Activated naive CD4-positive, alpha-beta T cell treated with anti-CD3 and anti-CD28 coated beads for 36 hours (primary cell): ENCODE results near the gene CLDN9. TPM values are rescaled to one million over a fixed set of nuclear protein-coding genes. Genes with fewer than 3 reads are reported as not detected.

Experiments used
- CTCF ChIA-PET: fragments of 350-600 bp; sonication (Branson Sonifier 250); formaldehyde crosslinking; loops from one replicate; lab custom pipeline; 2021; ENCODE audit warnings: antibody characterized with exemption; lab: Charles Lee
- DNase-seq: peaks from one replicate; pipeline ENCODE4 v3.0.0-alpha.2; 2020
- H3K27ac Mint-ChIP-seq: one replicate; pipeline ENCODE4 v1.8.0; 2021; ENCODE audit warnings: mild to moderate bottlenecking, mixed read lengths
- H3K27me3 Mint-ChIP-seq: one replicate; pipeline ENCODE4 v1.8.0; 2021; ENCODE audit warnings: low read depth, mixed read lengths
- H3K36me3 Mint-ChIP-seq: one replicate; pipeline ENCODE4 v1.8.0; 2021; ENCODE audit warnings: low read depth, mixed read lengths
- H3K4me1 Mint-ChIP-seq: one replicate; pipeline ENCODE4 v1.8.0; 2021; ENCODE audit warnings: low read depth, mixed read lengths
- H3K4me3 Mint-ChIP-seq: one replicate; pipeline ENCODE4 v1.8.0; 2021; ENCODE audit warnings: mild to moderate bottlenecking, moderate library complexity, mixed read lengths
- H3K9me3 Mint-ChIP-seq: one replicate; pipeline ENCODE4 v1.8.0; 2021; ENCODE audit warnings: mixed read lengths
- intact Hi-C: fragments of 100-400 bp; cut with micrococcal nuclease; formaldehyde crosslinking; loops from one replicate; pipeline ENCODE4 v1.15.1; 2023
- total RNA-seq, 2 experiments: library from RNA; stranded (reverse); gene quantifications; one replicate each; pipeline ENCODE4 v1.2.3, GENCODE V29; 2021

Gene CLDN9
- total RNA-seq, 2 experiments from 2014 or later: not detected

- intact Hi-C loops: loop anchor here (1.0 to 5.0 kb wide), 3 partner anchors 35 to 54 kb away; partner anchors contain the start of genes HCFC1R1, THOC6 and TNFRSF12A
- peaks cover 7% of the 10 kb centered on the region for H3K36me3 Mint-ChIP-seq
- no peaks in the 10 kb centered on the region for H3K9me3 Mint-ChIP-seq
- H3K27ac Mint-ChIP-seq: no peak overlapping the region
- peak overlapping the region; percentile 27 for H3K4me3 Mint-ChIP-seq
- CTCF ChIA-PET: interaction anchor here (1.0 to 11.2 kb wide), 10 partner anchors 9 to 73 kb away, joined by 3 to 187 read pairs (median 15); partner anchors contain the start of genes MMP25 and ZNF213
- no peaks in the 10 kb centered on the region for H3K27me3 Mint-ChIP-seq
- DNase-seq: no peak
- H3K4me1 Mint-ChIP-seq: peaks cover 43% of the 10 kb centered on the region
These were observed 44.7 kb downstream of the CLDN9 start for GRCh38 chr16:3057181-3058138.

GRCh38 chr16:3058139-3059030 is 45.7 kb downstream of the CLDN9 start:
- H3K36me3 Mint-ChIP-seq: peaks cover 7% of the 10 kb centered on the region
- no peaks in the 10 kb centered on the region for H3K27me3 Mint-ChIP-seq
- no peaks in the 10 kb centered on the region for H3K9me3 Mint-ChIP-seq
- peak overlapping the region; percentile 89 for H3K4me3 Mint-ChIP-seq
- H3K4me1 Mint-ChIP-seq: peaks cover 44% of the 10 kb centered on the region
- CTCF ChIA-PET: interaction anchor here (0.5 to 11.2 kb wide), 21 partner anchors 10 to 1570 kb away, joined by 3 to 187 read pairs (median 6); partner anchors contain the start of genes MMP25 and ZNF213
- peak overlapping the region; percentile 63 for H3K27ac Mint-ChIP-seq
- peak; percentile 75 for DNase-seq
- intact Hi-C loops: loop anchor here (1.0 to 5.0 kb wide), 6 partner anchors 17 to 108 kb away; partner anchors contain the start of genes HCFC1R1, THOC6 and TNFRSF12A

GRCh38 chr16:3059041-3059722 is 46.5 kb downstream of the CLDN9 start:
- Mint-ChIP-seq H3K27ac (peak overlapping the region; percentile 91), H3K9me3 (no peaks in the 10 kb centered on the region), H3K4me3 (peak overlapping the region; percentile 89), H3K27me3 (no peaks in the 10 kb centered on the region), H3K36me3 (peaks cover 7% of the 10 kb centered on the region), H3K4me1 (peaks cover 48% of the 10 kb centered on the region)
- CTCF ChIA-PET: interaction anchor here (0.6 to 11.2 kb wide), 22 partner anchors 8 to 130 kb away, joined by 3 to 187 read pairs (median 6); partner anchors contain the start of genes MMP25, ZNF205 and ZNF213
- intact Hi-C loops: loop anchor here (1.0 to 5.0 kb wide), 5 partner anchors 16 to 107 kb away; partner anchors contain the start of genes HCFC1R1, THOC6 and TNFRSF12A
- DNase-seq: peak; percentile 85

DNA sequence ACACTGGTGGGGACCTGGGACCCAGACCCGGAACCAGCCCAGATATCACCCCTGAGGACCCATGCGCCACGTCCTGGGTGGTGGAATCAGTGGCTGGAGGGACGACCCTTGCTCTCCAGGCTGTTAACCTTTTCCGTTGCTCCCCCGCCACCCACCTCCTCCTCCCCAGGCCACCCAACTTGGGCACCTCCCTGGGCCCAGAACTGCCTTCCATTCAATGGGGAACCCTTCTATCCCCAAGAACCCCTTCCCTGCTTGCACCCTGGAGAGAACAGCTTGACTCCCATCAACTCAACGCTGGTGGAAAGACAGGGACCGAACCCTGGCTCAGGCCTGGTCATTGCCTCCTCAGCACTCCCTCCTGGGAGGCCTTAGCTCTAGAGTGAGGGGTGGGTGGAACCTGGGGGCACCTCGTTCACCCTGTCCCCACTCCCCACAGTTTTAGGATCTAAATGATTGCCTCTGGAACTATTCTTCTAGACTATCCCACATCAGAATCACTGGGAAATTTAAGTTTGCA is 47.1 kb downstream of the CLDN9 start:
- no peaks in the 10 kb centered on the region for H3K9me3 Mint-ChIP-seq
- peaks cover 6% of the 10 kb centered on the region for H3K36me3 Mint-ChIP-seq
- peaks cover 50% of the 10 kb centered on the region for H3K4me1 Mint-ChIP-seq
- CTCF ChIA-PET: interaction anchor here (0.6 to 11.2 kb wide), 14 partner anchors 9 to 91 kb away, joined by 3 to 187 read pairs (median 7); partner anchors contain the start of genes ZNF205 and ZNF213
- intact Hi-C loops: loop anchor here (1.0 to 5.0 kb wide), 5 partner anchors 16 to 107 kb away; partner anchors contain the start of genes HCFC1R1, THOC6 and TNFRSF12A
- H3K4me3 Mint-ChIP-seq: peak overlapping the region; percentile 89
- DNase-seq: no peak
- H3K27me3 Mint-ChIP-seq: no peaks in the 10 kb centered on the region
- peak overlapping the region; percentile 91 for H3K27ac Mint-ChIP-seq

DNA sequence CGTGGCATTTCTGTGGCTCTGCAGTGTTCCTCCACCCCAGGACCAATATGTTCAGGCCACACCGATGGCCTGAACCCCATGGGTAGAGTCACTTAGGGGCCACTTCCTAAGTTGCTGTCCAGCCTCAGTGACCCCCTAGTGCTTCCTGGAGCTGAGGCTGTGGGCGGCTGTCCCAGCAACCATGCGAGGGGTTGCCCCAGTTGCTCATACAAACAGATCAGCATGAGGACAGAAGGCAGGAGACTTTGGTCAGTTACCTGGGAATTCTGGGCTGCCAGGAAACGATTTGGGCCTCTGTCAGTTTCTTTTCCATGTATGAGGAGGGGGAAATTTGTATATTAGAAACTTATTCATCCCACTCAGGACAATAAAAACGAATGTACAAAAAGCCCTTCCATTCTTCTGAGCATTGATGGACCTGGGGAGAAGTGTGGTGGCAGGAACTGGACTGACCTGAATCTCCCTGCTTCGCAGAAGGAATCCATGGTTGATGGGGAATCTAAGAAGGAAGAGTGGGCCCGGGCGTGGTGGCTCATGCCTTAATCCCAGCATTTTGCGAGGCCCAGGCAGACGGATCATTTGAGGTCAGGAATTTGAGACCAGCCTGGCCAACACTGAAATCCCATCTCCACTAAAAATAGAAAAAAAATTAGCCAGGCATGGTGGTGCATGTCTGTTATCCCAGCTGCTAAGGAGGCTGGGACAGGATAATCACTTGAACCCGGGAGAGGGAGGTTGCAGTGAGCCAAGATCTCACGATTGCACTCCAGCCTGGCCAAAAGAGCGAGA is 47.8 kb downstream of the CLDN9 start:
- Mint-ChIP-seq H3K9me3 (no peaks in the 10 kb centered on the region), H3K4me3 (peak overlapping the region; percentile 89), H3K27me3 (no peaks in the 10 kb centered on the region), H3K27ac (peak overlapping the region; percentile 91), H3K4me1 (peaks cover 50% of the 10 kb centered on the region), H3K36me3 (peaks cover 2% of the 10 kb centered on the region)
- no peak for DNase-seq
- intact Hi-C loops: no loop called here
- CTCF ChIA-PET: interaction anchor here (0.9 to 11.2 kb wide), 12 partner anchors 10 to 90 kb away, joined by 3 to 187 read pairs (median 12); partner anchors contain the start of genes ZNF205 and ZNF213

DNA sequence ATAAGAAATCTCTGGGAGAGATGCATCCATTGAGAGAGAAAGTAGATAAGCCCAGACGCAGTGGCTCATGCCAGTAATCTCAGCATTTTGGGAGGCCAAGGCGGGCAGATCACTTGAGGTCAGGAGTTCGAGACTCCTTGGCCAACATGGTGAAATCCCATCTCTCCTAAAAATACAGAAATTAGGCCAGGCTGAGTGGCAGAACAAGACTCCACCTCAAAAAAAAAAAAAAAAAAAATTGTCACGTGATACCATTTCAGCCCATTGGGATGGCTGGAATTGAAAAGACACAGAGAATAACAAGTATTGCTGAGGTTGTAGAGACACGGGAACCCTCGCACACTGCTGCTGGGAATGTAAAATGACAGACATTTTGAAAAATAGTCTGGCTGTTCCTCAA is 49.8 kb downstream of the CLDN9 start:
- Mint-ChIP-seq H3K27ac (no peak overlapping the region), H3K4me3 (no peak overlapping the region), H3K9me3 (no peaks in the 10 kb centered on the region), H3K36me3 (peaks cover 19% of the 10 kb centered on the region), H3K4me1 (peaks cover 47% of the 10 kb centered on the region), H3K27me3 (no peaks in the 10 kb centered on the region)
- intact Hi-C loops: no loop called here
- CTCF ChIA-PET: interaction anchor here (3.2 to 11.2 kb wide), 2 partner anchors 13 to 68 kb away, joined by 20 to 187 read pairs; partner anchors contain the start of gene ZNF213
- no peak for DNase-seq

DNA sequence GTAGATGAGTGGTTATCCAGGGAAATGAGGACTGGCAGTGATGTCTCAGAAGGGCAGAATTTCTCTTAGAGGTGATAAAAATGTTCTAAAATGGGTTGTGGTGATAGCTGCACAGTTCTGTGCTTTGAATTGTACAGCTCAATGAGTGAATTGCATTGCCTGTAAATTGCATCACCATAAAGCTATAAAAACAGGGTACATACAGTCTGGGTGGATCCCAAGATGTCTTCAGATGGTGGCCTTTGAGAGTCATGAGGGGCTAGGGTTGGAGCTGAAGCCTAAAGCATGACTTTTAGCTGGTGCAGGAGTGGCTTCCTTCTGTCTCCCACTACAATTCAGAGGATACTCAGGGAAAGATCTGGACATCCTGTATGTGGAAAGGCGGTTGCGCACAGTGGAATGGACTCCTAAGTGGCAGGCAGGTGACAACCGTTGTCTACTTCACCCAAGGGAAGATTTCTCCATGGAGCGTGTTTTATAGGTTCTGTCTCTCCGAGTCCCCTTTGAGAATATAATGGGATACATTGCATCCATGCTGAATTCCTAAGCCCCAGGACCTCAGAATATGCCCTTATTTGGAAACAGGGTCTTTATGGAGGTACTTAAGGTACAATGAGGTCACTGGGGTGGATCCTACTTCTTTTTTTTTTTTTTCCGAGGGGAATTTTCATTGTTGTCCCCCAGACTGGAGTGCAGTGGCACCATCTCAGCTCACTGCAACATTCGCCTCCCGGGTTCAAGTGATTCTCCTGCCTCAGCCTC is 51.1 kb downstream of the CLDN9 start:
- Mint-ChIP-seq H3K4me1 (peaks cover 54% of the 10 kb centered on the region), H3K27me3 (no peaks in the 10 kb centered on the region), H3K36me3 (peaks cover 31% of the 10 kb centered on the region), H3K9me3 (no peaks in the 10 kb centered on the region), H3K4me3 (no peak overlapping the region), H3K27ac (peak overlapping the region; percentile 97)
- CTCF ChIA-PET: interaction anchor here (0.7 to 11.2 kb wide), 7 partner anchors 12 to 104 kb away, joined by 4 to 187 read pairs (median 4); partner anchors contain the start of gene ZNF213
- DNase-seq: no peak
- intact Hi-C loops: no loop called here

Other genes with a start within 250 kb of the CLDN9 start
- 100 to 1,000 TPM; 177 to 189 TPM for gene ELOB, start 235.6 kb upstream of the CLDN9 start, total RNA-seq
- gene PRSS33, start 225.4 kb upstream of the CLDN9 start, total RNA-seq: under 1 TPM; 0.12 to 0.17 TPM
- gene PRSS41, start 214.5 kb upstream of the CLDN9 start, total RNA-seq: not detected
- gene PRSS21, start 195.7 kb upstream of the CLDN9 start, total RNA-seq: 1 to 10 TPM; 3.3 to 4.1 TPM
- under 1 TPM; 0.22 to 0.64 TPM for gene ZG16B, start 182.6 kb upstream of the CLDN9 start, total RNA-seq
- gene PRSS22, start 154.8 kb upstream of the CLDN9 start, total RNA-seq: not detected
- gene FLYWCH2, start 129.7 kb upstream of the CLDN9 start, total RNA-seq: 10 to 100 TPM; 12.7 to 15.2 TPM
- gene FLYWCH1, start 101.0 kb upstream of the CLDN9 start, total RNA-seq: 10 to 100 TPM; 33.5 to 35.4 TPM
- gene KREMEN2, start 48.6 kb upstream of the CLDN9 start, total RNA-seq: not detected
- 10 to 100 TPM; 25.8 to 28.2 TPM for gene PAQR4, start 43.6 kb upstream of the CLDN9 start, total RNA-seq
- 100 to 1,000 TPM; 128 to 136 TPM for gene PKMYT1, start 32.5 kb upstream of the CLDN9 start, total RNA-seq
- not detected for gene CLDN6, start 5.3 kb downstream of the CLDN9 start, total RNA-seq
- under 1 TPM; 0.88 to 0.96 TPM for gene TNFRSF12A, start 7.4 kb downstream of the CLDN9 start, total RNA-seq
- gene HCFC1R1, start 11.0 kb downstream of the CLDN9 start, total RNA-seq: 10 to 100 TPM; 22.6 to 26.8 TPM
- 10 to 100 TPM; 40.6 to 41.0 TPM for gene THOC6, start 11.1 kb downstream of the CLDN9 start, total RNA-seq
- gene BICDL2, start 24.0 kb downstream of the CLDN9 start, total RNA-seq: not detected
- gene MMP25, start 33.6 kb downstream of the CLDN9 start, total RNA-seq: under 1 TPM; 0.29 to 0.37 TPM
- gene IL32, start 52.7 kb downstream of the CLDN9 start, total RNA-seq: 100 to 1,000 TPM; 964 to 991 TPM
- gene ZSCAN10, start 86.4 kb downstream of the CLDN9 start, total RNA-seq: under 1 TPM in 1 of 2 experiments, not detected in 1; 0.26 TPM
- gene ZNF205, start 99.7 kb downstream of the CLDN9 start, total RNA-seq: under 1 TPM in 1 of 2 experiments, not detected in 1; 0.25 TPM
- gene ZNF213, start 122.1 kb downstream of the CLDN9 start, total RNA-seq: 1 to 10 TPM; 6.1 to 6.5 TPM
- not detected for gene OR1F1, start 175.3 kb downstream of the CLDN9 start, total RNA-seq
- 10 to 100 TPM in 1 of 2 experiments, 1 to 10 TPM in 1; 9.7 to 10.1 TPM for gene ZNF200, start 222.2 kb downstream of the CLDN9 start, total RNA-seq
- under 1 TPM; 0.07 TPM for gene MEFV, start 243.7 kb downstream of the CLDN9 start, total RNA-seq